ENCODE results near the gene NOTCH1. TPM values are rescaled to one million over a fixed set of nuclear protein-coding genes. Genes with fewer than 3 reads are reported as not detected.

Gene NOTCH1
- total and polyA plus RNA-seq, 7 experiments from 2014 or later, result 1.9 to 92.9 (median 52.0) TPM

GRCh38 chr9:136531186-136531903, 14.5 kb downstream of the NOTCH1 start:
- no peak for ATAC-seq
- peaks cover 41 to 67% of the 10 kb centered on the region in 2 donors for H3K4me1 ChIP-seq (ENCODE audit: control insufficient read depth in 2 of 2, insufficient read depth in 2 of 2, low read length in 2 of 2)
- H3K9me3 Mint-ChIP-seq, result no peaks in the 10 kb centered on the region
- intact Hi-C loops (cut with micrococcal nuclease), result loop anchor here in 1 of 2 donors (10.0 kb wide), 2 partner anchors 127 to 353 kb away; partner anchors contain the start of genes SNAPC4 and TRAF2
- peaks cover 0 to 2% (median 0%) of the 10 kb centered on the region in 5 donors for H3K36me3 Mint-ChIP-seq
- H3K4me3 ChIP-seq (ENCODE audit: low read length), result no peak overlapping the region
- H3K27ac ChIP-seq (ENCODE audit: low read depth, low read length), result no peak overlapping the region
- POLR2A ChIA-PET, result interaction anchor here (1.3 to 2.9 kb wide), 2 partner anchors 8 to 18 kb away, joined by 3 to 19 read pairs; no protein-coding TSS in a partner anchor
- peaks cover 21 to 66% (median 42%) of the 10 kb centered on the region in 7 donors for H3K4me1 Mint-ChIP-seq
- DNase-seq, result no peak
- H3K27me3 ChIP-seq (ENCODE audit: control insufficient read depth in 2 of 2, insufficient read depth in 2 of 2, low read length in 2 of 2), result no peaks in the 10 kb centered on the region
- peak overlapping the region in 7 of 9 donors; percentile 55 to 83 (median 65) for H3K27ac Mint-ChIP-seq
- no peaks in the 10 kb centered on the region for H3K27me3 Mint-ChIP-seq
- peak overlapping the region in 9 of 10 donors; percentile 40 to 83 (median 67) for H3K4me3 Mint-ChIP-seq
- H3K9me3 ChIP-seq (ENCODE audit: control insufficient read depth in 2 of 3, low read length in 3 of 3), result no peaks in the 10 kb centered on the region
- H3K36me3 ChIP-seq (ENCODE audit: control insufficient read depth in 2 of 3, insufficient read depth in 3 of 3, low read length in 3 of 3), result peaks cover 0 to 4% (median 0%) of the 10 kb centered on the region in 3 experiments
- CTCF ChIA-PET, result interaction anchor here (0.8 kb wide), 1 partner anchor 40 kb away, joined by 3 read pairs; no protein-coding TSS in a partner anchor

- CTCF ChIA-PET, result interaction anchor here (0.8 to 1.7 kb wide), 3 partner anchors 8 to 42 kb away, joined by 3 to 8 read pairs (median 6); no protein-coding TSS in a partner anchor
- Mint-ChIP-seq H3K4me1 (peaks cover 21 to 63% (median 42%) of the 10 kb centered on the region in 7 donors), H3K4me3 (peak overlapping the region in 9 of 10 donors; percentile 10 to 83 (median 67)), H3K9me3 (no peaks in the 10 kb centered on the region), H3K36me3 (peaks cover 0 to 2% (median 0%) of the 10 kb centered on the region in 5 donors), H3K27me3 (no peaks in the 10 kb centered on the region), H3K27ac (peak overlapping the region in 7 of 9 donors; percentile 32 to 79 (median 74))
- no peak for DNase-seq
- Histone ChIP-seq H3K27ac (ENCODE audit: low read depth, low read length) (no peak overlapping the region), H3K9me3 (ENCODE audit: control insufficient read depth in 2 of 3, low read length in 3 of 3) (no peaks in the 10 kb centered on the region), H3K36me3 (ENCODE audit: control insufficient read depth in 2 of 3, insufficient read depth in 3 of 3, low read length in 3 of 3) (peaks cover 0 to 10% (median 0%) of the 10 kb centered on the region in 3 experiments), H3K27me3 (ENCODE audit: control insufficient read depth in 2 of 2, insufficient read depth in 2 of 2, low read length in 2 of 2) (no peaks in the 10 kb centered on the region), H3K4me1 (ENCODE audit: control insufficient read depth in 2 of 2, insufficient read depth in 2 of 2, low read length in 2 of 2) (peaks cover 36 to 66% of the 10 kb centered on the region in 2 donors), H3K4me3 (ENCODE audit: low read length) (no peak overlapping the region)
- POLR2A ChIA-PET, result interaction anchor here (0.6 to 2.9 kb wide), 5 partner anchors 9 to 196 kb away, joined by 3 to 19 read pairs (median 4); no protein-coding TSS in a partner anchor
- intact Hi-C loops (cut with micrococcal nuclease), result loop anchor here in 1 of 2 donors (10.0 kb wide), 2 partner anchors 126 to 354 kb away; partner anchors contain the start of genes SNAPC4 and TRAF2
- ATAC-seq, result no peak
Observed at GRCh38 chr9:136530461-136531089, 15.3 kb downstream of the NOTCH1 start.

- peak overlapping the region; percentile 56 for H3K27ac ChIP-seq (ENCODE audit: low read depth, low read length)
- peak overlapping the region in 8 of 10 donors; percentile 10 to 83 (median 62) for H3K4me3 Mint-ChIP-seq
- ChIA-PET POLR2A (interaction anchor here (0.6 to 2.9 kb wide), 7 partner anchors 8 to 197 kb away, joined by 3 to 19 read pairs (median 3); no protein-coding TSS in a partner anchor), CTCF (interaction anchor here (1.3 to 1.7 kb wide), 2 partner anchors 9 to 41 kb away, joined by 6 to 8 read pairs; no protein-coding TSS in a partner anchor)
- H3K36me3 ChIP-seq (ENCODE audit: control insufficient read depth in 2 of 3, insufficient read depth in 3 of 3, low read length in 3 of 3), result peaks cover 0 to 15% (median 0%) of the 10 kb centered on the region in 3 experiments
- peaks cover 21 to 63% (median 42%) of the 10 kb centered on the region in 7 donors for H3K4me1 Mint-ChIP-seq
- H3K9me3 Mint-ChIP-seq, result no peaks in the 10 kb centered on the region
- peaks cover 36 to 63% of the 10 kb centered on the region in 2 donors for H3K4me1 ChIP-seq (ENCODE audit: control insufficient read depth in 2 of 2, insufficient read depth in 2 of 2, low read length in 2 of 2)
- H3K4me3 ChIP-seq (ENCODE audit: low read length), result no peak overlapping the region
- ATAC-seq, result no peak
- no peaks in the 10 kb centered on the region for H3K27me3 Mint-ChIP-seq
- peak overlapping the region in 7 of 9 donors; percentile 38 to 74 (median 63) for H3K27ac Mint-ChIP-seq
- H3K36me3 Mint-ChIP-seq, result peaks cover 0 to 2% (median 0%) of the 10 kb centered on the region in 5 donors
- intact Hi-C loops (cut with micrococcal nuclease), result loop anchor here in 1 of 2 donors (10.0 kb wide), 2 partner anchors 125 to 355 kb away; partner anchors contain the start of genes SNAPC4 and TRAF2
- H3K9me3 ChIP-seq (ENCODE audit: control insufficient read depth in 2 of 3, low read length in 3 of 3), result no peaks in the 10 kb centered on the region
- no peaks in the 10 kb centered on the region for H3K27me3 ChIP-seq (ENCODE audit: control insufficient read depth in 2 of 2, insufficient read depth in 2 of 2, low read length in 2 of 2)
- no peak for DNase-seq
Observed at GRCh38 chr9:136529516-136530460, 16.1 kb downstream of the NOTCH1 start.

GRCh38 chr9:136528716-136529341, 17.0 kb downstream of the NOTCH1 start:
- no peaks in the 10 kb centered on the region for H3K36me3 Mint-ChIP-seq
- H3K4me1 Mint-ChIP-seq, result peaks cover 15 to 56% (median 35%) of the 10 kb centered on the region in 7 donors
- no peaks in the 10 kb centered on the region for H3K27me3 ChIP-seq (ENCODE audit: control insufficient read depth in 2 of 2, insufficient read depth in 2 of 2, low read length in 2 of 2)
- no peaks in the 10 kb centered on the region for H3K9me3 ChIP-seq (ENCODE audit: control insufficient read depth in 2 of 3, low read length in 3 of 3)
- ChIA-PET CTCF (interaction anchor here (1.7 kb wide), 1 partner anchor 10 kb away, joined by 8 read pairs; no protein-coding TSS in a partner anchor), POLR2A (interaction anchor here (0.6 to 2.9 kb wide), 4 partner anchors 10 to 88 kb away, joined by 3 to 19 read pairs (median 6); no protein-coding TSS in a partner anchor)
- peaks cover 0 to 21% (median 0%) of the 10 kb centered on the region in 3 experiments for H3K36me3 ChIP-seq (ENCODE audit: control insufficient read depth in 2 of 3, insufficient read depth in 3 of 3, low read length in 3 of 3)
- no peak overlapping the region for H3K4me3 ChIP-seq (ENCODE audit: low read length)
- ATAC-seq, result no peak
- H3K4me1 ChIP-seq (ENCODE audit: control insufficient read depth in 2 of 2, insufficient read depth in 2 of 2, low read length in 2 of 2), result peaks cover 29 to 55% of the 10 kb centered on the region in 2 donors
- intact Hi-C loops (cut with micrococcal nuclease), result no loop called here
- peak overlapping the region in 8 of 9 donors; percentile 18 to 76 (median 50) for H3K27ac Mint-ChIP-seq
- peak overlapping the region; percentile 56 for H3K27ac ChIP-seq (ENCODE audit: low read depth, low read length)
- DNase-seq, result no peak
- H3K9me3 Mint-ChIP-seq, result no peaks in the 10 kb centered on the region
- H3K27me3 Mint-ChIP-seq, result no peaks in the 10 kb centered on the region
- H3K4me3 Mint-ChIP-seq, result peak overlapping the region in 2 of 10 donors; percentile 70 to 83

GRCh38 chr9:136527721-136528710, 17.8 kb downstream of the NOTCH1 start:
- Histone ChIP-seq H3K27me3 (ENCODE audit: control insufficient read depth in 2 of 2, insufficient read depth in 2 of 2, low read length in 2 of 2) (no peaks in the 10 kb centered on the region), H3K4me1 (ENCODE audit: control insufficient read depth in 2 of 2, insufficient read depth in 2 of 2, low read length in 2 of 2) (peaks cover 21 to 47% of the 10 kb centered on the region in 2 donors), H3K9me3 (ENCODE audit: control insufficient read depth in 2 of 3, low read length in 3 of 3) (no peaks in the 10 kb centered on the region), H3K4me3 (ENCODE audit: low read length) (no peak overlapping the region), H3K36me3 (ENCODE audit: control insufficient read depth in 2 of 3, insufficient read depth in 3 of 3, low read length in 3 of 3) (peaks cover 0 to 29% (median 0%) of the 10 kb centered on the region in 3 experiments), H3K27ac (ENCODE audit: low read depth, low read length) (peak overlapping the region; percentile 56)
- H3K36me3 Mint-ChIP-seq, result no peaks in the 10 kb centered on the region
- peak overlapping the region in 2 of 10 donors; percentile 5 to 65 for H3K4me3 Mint-ChIP-seq
- H3K9me3 Mint-ChIP-seq, result no peaks in the 10 kb centered on the region
- ChIA-PET CTCF (no interaction called here), POLR2A (interaction anchor here (1.2 kb wide), 1 partner anchor 11 kb away, joined by 7 read pairs; no protein-coding TSS in a partner anchor)
- ATAC-seq, result peak; percentile 19
- no peaks in the 10 kb centered on the region for H3K27me3 Mint-ChIP-seq
- peaks cover 13 to 48% (median 26%) of the 10 kb centered on the region in 7 donors for H3K4me1 Mint-ChIP-seq
- H3K27ac Mint-ChIP-seq, result peak overlapping the region in 8 of 9 donors; percentile 38 to 86 (median 60)
- intact Hi-C loops (cut with micrococcal nuclease), result no loop called here
- no peak for DNase-seq

All from naive thymus-derived CD4-positive, alpha-beta T cell (primary cell).